ENCODE measurements around the gene TRPM3. TPM values are rescaled to one million over a fixed set of nuclear protein-coding genes. Genes with fewer than 3 reads are reported as not detected.

TRPM3 gene
- total and polyA plus RNA-seq, 2 donors (not counting 1 experiment from before 2014, with no cell fraction given), result not detected

- Histone ChIP-seq H4K20me1 (ENCODE audit: control insufficient read depth, insufficient read depth, low read length, poor library complexity, severe bottlenecking) (no peaks in the 10 kb centered on the region), H3K36me3 (replicated peaks in 1 of 2; ENCODE audit: control extremely low read depth in 1 of 2, control insufficient read depth in 1 of 2, extremely low read depth in 1 of 2, insufficient read depth in 2 of 2, low read length in 1 of 2) (no peaks in the 10 kb centered on the region), H3K4me2 (replicated peaks; ENCODE audit: low read depth, low read length, poor library complexity, severe bottlenecking) (no peak overlapping the region), H3K27me3 (replicated peaks in 1 of 4; ENCODE audit: control extremely low read depth in 1 of 4, control insufficient read depth in 3 of 4, insufficient read depth in 4 of 4, low read length in 3 of 4) (no peaks in the 10 kb centered on the region), H3K79me2 (ENCODE audit: control insufficient read depth, insufficient read depth, low read length) (no peaks in the 10 kb centered on the region), H3K27ac (ENCODE audit: low read length in 2 of 2) (no peak overlapping the region), H3K9me3 (ENCODE audit: control extremely low read depth in 1 of 3, control insufficient read depth in 2 of 3, insufficient read depth in 1 of 3, low read length in 2 of 3) (no peaks in the 10 kb centered on the region), H3K4me3 (ENCODE audit: control extremely low read depth in 1 of 5, extremely low read depth in 1 of 5, insufficient read depth in 1 of 5, low read depth in 2 of 5, low read length in 4 of 5) (no peak overlapping the region), H3K9ac (ENCODE audit: low read length) (no peak overlapping the region), H2AFZ (ENCODE audit: insufficient read depth, low read depth, low read length, poor library complexity, severe bottlenecking) (no peak overlapping the region), H3K4me1 (ENCODE audit: control insufficient read depth in 2 of 2, insufficient read depth in 2 of 2, low read length in 2 of 2) (no peaks in the 10 kb centered on the region)
- Mint-ChIP-seq H3K4me3 (no peak overlapping the region), H3K27ac (no peak overlapping the region), H3K4me1 (no peaks in the 10 kb centered on the region), H3K9me3 (ENCODE audit: insufficient read depth) (peaks cover 2% of the 10 kb centered on the region), H3K27me3 (no peaks in the 10 kb centered on the region)
- intact Hi-C loops (cut with micrococcal nuclease), result no loop called here
- no peak for ATAC-seq (ENCODE audit: low read depth)
- ChIA-PET CTCF (no interaction called here), POLR2A (no interaction called here)
- DNase-seq, result no peak
- WGBS (ENCODE audit: insufficient coverage), result no CpG with 5 or more reads among the region's 3 CpGs
- TF ChIP-seq CTCF (IDR thresholded peaks at IDR 0.05) (no peak), EZH2 (IDR thresholded peaks at IDR 0.05; ENCODE audit: borderline replicate concordance, insufficient read depth, low read depth, low read length, poor library complexity, severe bottlenecking) (no peak)
These were observed 304.1 kb downstream of the TRPM3 start for GRCh38 chr9:70817311-70817710.

- Histone ChIP-seq H3K9ac (ENCODE audit: low read length) (no peak overlapping the region), H3K27me3 (replicated peaks in 1 of 4; ENCODE audit: control extremely low read depth in 1 of 4, control insufficient read depth in 3 of 4, insufficient read depth in 4 of 4, low read length in 3 of 4) (no peaks in the 10 kb centered on the region), H3K79me2 (ENCODE audit: control insufficient read depth, insufficient read depth, low read length) (no peaks in the 10 kb centered on the region), H2AFZ (ENCODE audit: insufficient read depth, low read depth, low read length, poor library complexity, severe bottlenecking) (no peak overlapping the region), H3K27ac (ENCODE audit: low read length in 2 of 2) (no peak overlapping the region), H3K4me1 (ENCODE audit: control insufficient read depth in 2 of 2, insufficient read depth in 2 of 2, low read length in 2 of 2) (no peaks in the 10 kb centered on the region), H3K36me3 (replicated peaks in 1 of 2; ENCODE audit: control extremely low read depth in 1 of 2, control insufficient read depth in 1 of 2, extremely low read depth in 1 of 2, insufficient read depth in 2 of 2, low read length in 1 of 2) (no peaks in the 10 kb centered on the region), H3K4me3 (ENCODE audit: control extremely low read depth in 1 of 5, extremely low read depth in 1 of 5, insufficient read depth in 1 of 5, low read depth in 2 of 5, low read length in 4 of 5) (no peak overlapping the region), H4K20me1 (ENCODE audit: control insufficient read depth, insufficient read depth, low read length, poor library complexity, severe bottlenecking) (no peaks in the 10 kb centered on the region), H3K9me3 (ENCODE audit: control extremely low read depth in 1 of 3, control insufficient read depth in 2 of 3, insufficient read depth in 1 of 3, low read length in 2 of 3) (no peaks in the 10 kb centered on the region), H3K4me2 (replicated peaks; ENCODE audit: low read depth, low read length, poor library complexity, severe bottlenecking) (no peak overlapping the region)
- H3K27me3 Mint-ChIP-seq, result no peaks in the 10 kb centered on the region
- ChIA-PET POLR2A (no interaction called here), CTCF (no interaction called here)
- WGBS (ENCODE audit: insufficient coverage), result 36% methylated on average over 1 of the region's 2 CpGs
- TF ChIP-seq CTCF (IDR thresholded peaks at IDR 0.05) (no peak), EZH2 (IDR thresholded peaks at IDR 0.05; ENCODE audit: borderline replicate concordance, insufficient read depth, low read depth, low read length, poor library complexity, severe bottlenecking) (no peak)
- intact Hi-C loops (cut with micrococcal nuclease), result no loop called here
- no peak overlapping the region for H3K27ac Mint-ChIP-seq
- ATAC-seq (ENCODE audit: low read depth), result no peak
- peaks cover 2% of the 10 kb centered on the region for H3K9me3 Mint-ChIP-seq (ENCODE audit: insufficient read depth)
- DNase-seq, result no peak
- H3K4me1 Mint-ChIP-seq, result no peaks in the 10 kb centered on the region
- H3K4me3 Mint-ChIP-seq, result no peak overlapping the region
These were observed 304.5 kb downstream of the TRPM3 start for GRCh38 chr9:70816891-70817290.
